Hematopoietic multipotent progenitor cell treated with erythropoietin and hydrocortisone succinate and interleukin-3 and kit ligand, for 6 days (in vitro differentiated cells): ENCODE data around the gene RAB1A.
A peak's percentile ranks its signal among the peaks of the same experiment; 100 is the strongest.

Experiments used
- DNase-seq: peaks from one replicate; pipeline ENCODE4 v3.0.0-alpha.2; 2015

Gene RAB1A

DNA sequence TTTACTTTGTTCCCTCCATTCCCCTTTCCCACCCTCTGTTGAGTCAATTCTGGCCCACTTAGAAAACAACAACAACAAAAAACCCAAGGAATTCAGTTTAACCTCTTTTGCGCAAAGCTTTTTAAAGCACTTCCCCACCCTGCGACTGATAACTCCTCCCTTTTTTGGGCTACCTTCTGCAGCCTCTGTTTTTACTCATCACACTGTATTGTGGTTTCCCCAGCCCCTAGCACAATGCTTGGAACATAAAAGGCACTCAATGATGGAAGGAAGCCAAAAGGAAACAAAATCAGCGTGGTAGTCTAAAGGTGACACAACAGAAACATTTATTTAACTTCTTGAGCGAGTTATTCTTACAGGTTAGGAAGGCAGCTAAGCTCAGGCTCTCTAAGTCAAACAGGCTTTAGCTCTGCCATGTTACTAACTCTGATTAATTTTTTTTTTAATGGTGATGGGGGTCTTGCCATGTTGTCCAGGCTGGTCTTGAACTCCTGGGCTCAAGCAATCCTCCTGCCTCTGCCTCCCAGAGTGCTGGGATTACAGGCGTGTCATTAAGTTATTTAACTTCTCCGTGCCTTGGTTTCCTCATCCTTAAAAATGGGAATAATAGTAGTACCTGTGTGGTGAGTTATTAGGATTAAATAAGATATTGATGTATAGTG lies 72.4 kb downstream of the RAB1A start:
- peak; percentile 72 for DNase-seq

DNA sequence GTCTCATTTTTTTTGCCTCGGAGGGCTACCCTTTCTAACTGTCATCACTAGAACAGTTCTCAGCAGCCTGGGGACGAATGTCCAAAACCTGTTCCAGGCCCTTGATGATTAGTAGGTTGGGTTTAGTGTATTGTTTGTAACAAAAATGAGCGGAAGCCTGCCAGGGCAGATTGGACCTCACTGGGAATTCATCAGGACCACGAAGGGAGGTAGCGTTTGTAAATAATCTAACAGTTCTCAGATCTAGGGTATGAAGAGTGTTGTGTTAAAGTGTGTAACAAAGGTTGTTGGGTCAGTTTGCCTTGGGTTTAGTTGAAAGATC lies 72.9 kb downstream of the RAB1A start:
- no peak for DNase-seq

DNA sequence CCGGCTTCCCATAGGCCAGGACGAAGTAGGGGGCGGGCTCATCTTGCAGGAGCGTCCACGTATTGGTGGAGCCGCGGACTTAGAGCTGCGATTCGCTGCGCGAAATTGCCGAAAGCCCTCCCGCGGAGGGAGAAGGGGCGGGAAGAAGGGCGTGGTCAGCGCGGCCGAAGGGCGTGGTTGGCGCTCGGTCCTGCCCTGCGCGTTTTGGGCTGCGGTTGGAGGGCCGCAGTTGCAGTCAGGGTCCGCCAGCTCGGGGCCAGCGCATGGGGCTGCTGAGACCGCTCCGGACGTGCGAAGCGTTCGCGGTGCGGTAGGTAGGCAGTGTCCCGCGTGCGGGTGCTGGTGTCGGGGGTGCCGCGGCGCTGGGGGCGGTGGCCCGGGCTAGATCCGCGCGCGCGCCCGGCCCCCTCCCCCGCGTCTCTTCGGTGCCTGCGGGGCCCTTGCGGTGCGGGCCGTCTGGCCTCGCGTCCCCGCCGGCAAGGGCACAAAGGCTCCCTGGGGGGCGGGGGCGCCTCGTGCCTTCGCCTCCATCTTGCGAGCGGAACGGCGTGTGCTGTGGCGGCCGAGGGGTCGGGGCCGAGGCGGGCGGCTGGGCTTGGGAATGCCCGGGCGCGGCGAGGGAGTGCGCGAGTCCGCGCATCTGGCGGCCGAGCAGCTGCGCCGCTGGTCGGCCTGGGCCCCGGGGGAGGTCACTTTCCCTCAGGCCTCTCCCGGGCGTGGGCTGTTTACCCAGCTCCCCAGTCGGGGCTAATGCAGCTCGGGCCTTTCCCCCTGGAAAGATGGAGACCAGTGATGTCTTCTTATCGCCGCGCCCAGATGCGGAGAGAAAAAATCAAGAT lies 73.5 kb downstream of the RAB1A start, which contains the start of gene CEP68:
Gene CEP68, plus strand, starts transcription at position 202 of the 839 bp plus-strand sequence. CDS start 13,029 bp downstream, outside the sequence.
- peak; percentile 99 for DNase-seq

DNA sequence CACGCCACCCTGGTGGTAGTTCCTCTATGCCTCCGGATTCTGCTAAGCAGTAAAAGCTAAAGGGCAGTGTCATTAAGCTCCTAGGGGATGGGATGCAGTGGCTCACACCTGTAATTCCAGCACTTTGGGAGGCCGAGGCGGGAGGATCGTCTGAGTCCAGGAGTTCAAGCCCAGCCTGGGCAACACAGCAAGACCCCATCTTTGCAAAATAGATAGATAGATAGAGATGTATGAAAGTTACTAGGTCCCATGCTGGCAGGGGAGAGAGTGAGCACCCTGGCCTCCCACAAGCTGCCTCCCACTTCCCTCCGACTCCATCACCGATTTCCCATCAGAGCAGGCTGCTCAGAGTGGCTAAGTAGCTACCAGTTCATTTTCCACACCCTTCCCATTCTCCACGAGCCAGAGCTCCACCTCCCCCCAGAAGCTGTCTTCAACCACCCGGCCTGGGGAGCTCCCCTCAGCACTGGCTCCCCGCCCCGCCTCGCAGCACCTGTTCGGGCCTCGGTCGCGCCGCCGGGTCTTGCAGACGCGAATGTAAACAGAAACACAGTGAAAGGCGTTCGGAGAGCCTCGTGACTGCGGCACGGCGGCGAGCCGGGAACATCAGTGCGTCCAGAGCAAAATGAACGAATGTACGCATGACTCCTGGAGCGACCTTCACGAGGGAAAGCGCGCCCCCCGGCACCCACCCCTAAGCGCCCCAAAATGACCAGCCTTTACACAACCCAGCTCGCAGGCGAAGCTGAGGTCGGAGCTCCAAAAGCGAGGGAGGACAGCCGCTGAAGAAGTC lies 74.3 kb downstream of the RAB1A start:
- peak; percentile 28 for DNase-seq

DNA sequence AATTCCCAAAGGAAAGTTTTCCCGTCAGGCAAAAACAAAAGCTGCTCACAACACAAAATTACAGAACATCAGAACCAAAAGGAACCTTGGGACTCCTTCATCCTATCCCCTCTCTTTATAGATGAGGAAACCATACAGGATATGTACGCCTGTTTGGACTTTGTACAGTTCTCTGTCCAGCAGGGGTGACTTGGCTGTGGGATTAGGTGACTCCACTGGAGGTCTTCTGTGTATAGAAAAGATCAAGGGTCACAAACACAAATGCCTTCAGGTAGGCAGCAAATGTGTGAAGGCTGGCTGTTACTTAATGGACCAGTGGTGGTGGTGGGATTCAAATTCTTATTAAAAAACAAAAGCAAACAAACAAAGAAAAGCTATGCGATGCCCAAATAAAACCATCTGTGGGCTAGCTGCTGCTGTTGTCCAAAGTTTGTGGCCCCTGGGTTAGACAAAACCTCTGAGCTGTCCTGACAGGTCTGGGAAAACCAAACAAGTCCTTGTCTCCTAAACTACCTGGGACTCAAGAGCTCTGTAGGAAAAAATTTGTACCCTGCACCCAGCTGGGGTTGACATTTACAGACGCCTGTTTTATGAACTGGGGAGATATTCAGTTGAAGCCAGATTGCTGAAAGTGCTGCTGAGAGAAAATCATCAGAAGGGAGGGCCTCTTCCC lies 75.0 kb downstream of the RAB1A start:
- no peak for DNase-seq

DNA sequence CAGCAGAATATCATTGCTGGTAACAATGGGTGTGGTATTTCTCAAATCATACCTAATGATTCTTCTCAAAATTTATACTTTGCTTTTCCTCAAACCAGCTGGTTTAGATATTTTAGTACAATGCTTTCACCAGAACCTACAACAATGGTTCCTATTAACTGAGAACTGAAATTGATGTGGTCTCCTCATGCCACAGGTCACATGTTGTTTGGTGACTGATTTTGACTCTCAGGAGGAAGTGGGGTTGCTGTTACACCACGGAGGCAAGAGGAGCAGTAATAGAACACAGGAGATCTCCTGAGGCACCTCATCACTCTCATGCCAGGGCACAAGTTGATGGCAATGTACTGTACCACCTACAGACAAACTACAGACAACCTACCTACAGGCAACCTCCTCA lies 76.7 kb downstream of the RAB1A start:
- DNase-seq, result peak; percentile 60

DNA sequence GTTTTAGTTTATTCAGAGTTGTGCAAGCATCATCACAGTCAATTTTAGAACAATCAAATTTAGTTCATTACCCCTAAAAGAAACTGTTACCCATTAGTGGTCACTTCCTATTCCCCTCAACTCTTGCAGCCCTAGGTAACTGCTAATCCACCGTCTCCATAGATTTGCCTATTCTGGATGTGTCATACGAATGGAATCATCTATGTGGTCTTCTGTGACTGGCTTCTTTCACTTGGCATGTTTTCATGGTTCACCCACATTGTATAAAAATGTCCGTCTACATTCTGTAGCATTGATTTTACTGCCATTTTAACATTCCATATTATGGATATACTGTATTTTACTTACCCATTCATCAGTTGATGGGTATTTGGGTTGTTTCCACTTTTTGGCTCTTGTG lies 79.0 kb downstream of the RAB1A start:
- DNase-seq, result no peak

DNA sequence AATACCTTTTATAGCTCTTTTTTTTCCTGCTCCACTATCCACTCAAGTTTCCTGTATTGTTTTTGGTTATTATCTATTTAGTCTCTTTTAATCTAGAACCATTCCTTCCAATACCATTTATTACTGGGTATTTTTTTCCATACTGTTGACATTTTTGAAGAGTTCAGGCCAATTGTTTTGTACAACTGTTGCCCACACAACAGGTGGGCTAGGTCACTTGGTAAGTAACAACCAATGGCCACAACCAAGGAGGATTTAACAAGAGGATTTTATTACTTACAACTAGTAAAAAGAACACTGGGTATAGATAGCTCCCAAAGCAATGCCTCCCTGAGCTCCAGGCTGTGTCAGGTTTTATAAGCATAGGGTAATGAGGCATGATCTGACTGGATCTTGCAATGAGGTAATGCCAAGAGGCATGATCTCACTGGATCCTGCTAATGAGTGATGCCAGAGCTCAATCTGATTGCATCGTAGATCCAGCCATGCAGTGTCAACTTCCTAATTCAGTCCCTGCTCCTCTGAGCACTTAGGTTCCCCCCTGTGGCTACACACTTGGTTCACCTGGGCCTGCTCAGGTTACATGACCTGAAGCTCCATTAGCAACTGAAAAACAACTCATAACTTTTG lies 80.8 kb downstream of the RAB1A start:
- no peak for DNase-seq

DNA sequence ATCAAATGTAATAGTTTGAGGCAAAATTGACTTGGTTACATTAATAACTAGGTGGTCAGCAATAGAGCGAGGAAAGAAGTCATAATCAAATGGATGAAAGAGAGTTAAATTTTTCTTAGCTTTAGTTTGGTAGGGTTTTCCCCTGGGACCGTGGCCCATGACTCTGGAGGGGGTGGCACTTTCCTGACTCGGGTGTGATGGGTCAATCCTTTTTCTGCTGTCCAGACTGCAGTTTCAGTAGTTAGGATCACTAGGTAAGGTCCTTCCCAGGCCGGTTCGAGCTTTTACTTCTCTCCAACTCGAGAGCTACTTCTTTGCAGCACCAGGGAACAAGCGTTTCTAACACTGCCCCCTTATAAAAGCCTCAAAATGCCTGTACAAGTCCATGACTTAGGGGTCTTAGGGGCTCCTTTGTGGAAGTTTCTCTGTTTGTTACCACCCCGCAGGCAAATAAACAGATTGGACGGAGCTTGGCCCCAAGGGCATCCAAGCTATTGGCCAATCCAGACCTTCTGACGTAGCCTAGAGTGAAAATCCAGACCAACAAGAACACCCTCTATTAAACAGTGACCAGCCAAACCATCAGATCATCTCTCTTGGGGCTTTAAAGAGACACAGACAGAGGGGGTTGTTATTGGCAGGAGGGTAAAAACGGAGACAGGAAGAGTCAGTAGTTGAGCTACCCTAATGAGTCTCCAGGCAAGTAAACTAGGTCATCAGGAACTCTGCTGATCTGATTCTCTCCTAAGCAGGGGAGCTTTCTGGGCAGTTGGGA lies 83.1 kb downstream of the RAB1A start:
- no peak for DNase-seq

DNA sequence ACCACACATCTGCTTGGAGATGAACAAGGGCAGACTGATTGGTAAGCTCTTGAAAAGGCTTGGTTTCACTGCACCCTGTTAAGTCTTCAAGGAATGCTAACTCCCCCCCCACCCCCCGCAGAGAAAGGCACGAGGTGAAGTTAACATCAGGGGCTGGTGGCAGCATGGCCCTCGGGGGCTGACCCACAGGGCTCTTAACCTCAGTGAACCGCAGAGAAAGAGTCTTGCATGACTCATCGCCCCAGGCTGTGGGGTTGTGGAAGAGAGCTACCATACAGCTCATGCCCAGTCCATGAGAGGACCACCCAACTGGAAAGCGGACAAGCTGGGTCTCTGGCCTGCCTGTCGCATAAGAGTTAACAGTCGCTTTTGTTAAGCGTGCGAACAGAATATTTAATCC lies 84.3 kb downstream of the RAB1A start:
- no peak for DNase-seq

DNA sequence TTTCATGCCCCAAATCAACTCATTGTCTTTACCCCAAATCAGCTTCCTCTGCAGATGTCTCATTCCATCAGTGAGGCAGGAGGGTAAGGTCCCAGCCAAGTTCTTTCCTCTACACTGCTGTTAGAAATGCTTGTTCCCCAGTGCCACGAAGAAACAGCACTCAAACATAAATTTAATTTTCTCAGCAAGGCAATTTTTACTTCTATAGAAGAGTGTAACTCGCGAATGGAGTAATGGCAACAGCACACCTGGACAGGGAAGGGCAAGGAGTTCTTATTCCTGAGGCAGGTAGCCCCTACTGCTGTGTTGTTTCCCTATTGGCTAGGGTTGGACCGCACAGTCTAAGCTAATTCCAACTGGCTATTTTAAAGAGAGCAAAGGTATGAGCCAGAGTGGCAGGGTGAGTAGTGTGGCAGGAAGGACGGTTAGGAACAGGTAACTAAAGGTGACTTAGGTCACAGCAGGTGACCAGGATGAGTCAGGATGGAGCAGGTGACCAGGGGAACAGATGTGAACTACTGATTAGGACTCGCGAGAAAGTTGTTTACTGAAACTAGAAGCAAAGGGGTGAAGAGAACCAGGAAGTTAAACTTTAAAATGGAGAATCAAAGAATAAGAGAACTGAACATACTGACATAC lies 85.7 kb downstream of the RAB1A start:
- DNase-seq, result no peak

DNA sequence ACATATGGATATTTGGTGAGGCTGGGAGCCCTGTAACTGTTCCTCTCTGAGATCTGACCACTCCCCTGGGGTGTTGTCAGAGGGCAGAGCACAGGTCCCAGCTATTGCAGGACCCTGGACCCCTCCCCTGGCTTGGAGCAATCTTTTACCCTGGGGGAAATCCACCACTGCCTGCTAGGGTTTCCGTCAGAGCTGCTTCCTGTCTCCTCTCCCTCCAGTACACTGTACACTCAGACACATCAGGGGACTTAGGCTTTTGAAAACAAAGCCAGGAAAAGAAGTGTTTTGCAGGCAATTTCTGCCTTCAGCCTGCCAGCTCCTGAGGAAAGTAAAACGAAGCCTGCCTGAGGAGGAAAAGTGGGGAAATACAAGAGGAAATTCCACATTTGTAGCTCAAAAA lies 86.9 kb downstream of the RAB1A start:
- no peak for DNase-seq

DNA sequence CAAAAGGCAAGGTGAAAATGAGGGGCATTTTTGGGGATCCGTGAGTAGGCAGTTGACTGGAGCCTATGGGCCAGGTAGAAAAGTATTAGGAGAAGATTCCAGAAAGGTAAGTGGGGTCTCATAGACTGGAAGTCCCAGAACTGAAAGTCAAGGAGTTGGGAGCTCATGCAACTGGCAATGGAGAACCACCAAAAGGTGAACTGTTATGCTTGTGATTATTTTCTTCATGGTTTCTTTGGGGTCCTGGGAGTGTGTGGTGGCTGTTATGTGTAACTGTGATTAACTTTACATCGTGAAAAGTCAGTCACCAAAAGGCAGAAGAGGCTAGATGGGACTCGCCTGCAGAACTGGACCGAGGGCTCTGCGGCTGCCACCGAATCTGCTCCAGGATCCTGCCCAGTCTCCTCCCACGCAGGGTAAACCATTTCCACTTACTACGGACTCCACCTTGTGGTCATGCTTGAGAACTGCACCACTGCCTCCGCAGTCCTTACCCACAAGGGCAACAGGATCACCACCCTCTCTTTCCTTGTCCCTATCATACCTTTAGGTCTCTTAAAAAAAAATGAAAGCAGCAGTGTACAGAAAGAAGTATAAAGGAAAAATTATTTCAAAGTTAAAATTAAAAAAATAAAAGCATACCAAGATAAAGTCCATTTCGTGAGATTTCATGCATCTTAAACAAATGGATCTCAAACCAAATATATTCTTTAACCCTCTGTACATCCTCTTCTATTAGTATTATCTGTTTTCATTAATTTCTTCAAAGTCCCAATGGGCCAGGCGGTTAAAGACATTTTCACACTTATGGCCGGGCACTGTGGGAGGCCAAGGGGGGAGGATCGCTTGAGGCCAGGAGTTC lies 89.3 kb downstream of the RAB1A start:
- DNase-seq, result peak; percentile 91

DNA sequence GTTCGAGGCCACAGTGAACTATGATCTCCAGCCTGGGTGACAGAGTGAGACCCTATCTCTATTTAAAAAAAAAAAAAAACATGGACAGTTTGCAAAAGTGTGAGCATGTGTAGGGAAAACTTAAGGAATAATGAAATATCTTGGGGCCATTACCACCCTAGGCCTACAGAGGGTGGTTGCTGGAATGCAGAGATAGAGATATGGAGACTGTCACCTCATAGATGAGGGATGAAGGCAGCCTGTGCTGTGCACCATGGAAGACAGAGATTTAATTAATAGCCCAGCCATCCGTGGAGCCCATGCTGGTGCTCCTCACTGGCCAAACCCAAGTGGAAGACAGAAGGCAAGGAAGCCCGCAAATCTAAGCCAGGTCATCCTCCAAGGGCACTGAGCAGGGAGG lies 90.3 kb downstream of the RAB1A start:
- DNase-seq, result no peak

DNA sequence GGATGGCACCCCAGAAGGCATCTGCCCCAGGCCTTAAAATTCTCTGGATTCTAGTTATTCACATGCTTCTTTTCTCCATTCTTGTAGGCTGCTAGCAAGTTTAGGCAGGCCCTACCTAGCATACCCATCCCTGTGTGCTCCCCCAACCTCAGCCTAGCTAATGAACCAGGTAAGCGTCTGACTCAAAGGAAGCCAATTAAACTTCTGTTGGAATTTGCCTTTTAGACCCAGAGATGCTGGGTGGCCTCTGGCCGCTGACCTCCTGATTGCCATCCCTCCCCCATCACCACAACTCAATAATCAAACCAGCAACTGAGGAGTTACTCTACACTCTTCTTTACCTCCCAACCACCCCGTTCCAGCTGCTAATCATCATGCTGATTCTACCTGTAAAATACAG lies 92.7 kb downstream of the RAB1A start:
- no peak for DNase-seq
